Keratinocyte (primary cell): Measurements from ENCODE around the gene AKR1E2. TPM values are rescaled to one million over a fixed set of nuclear protein-coding genes. Genes with fewer than 3 reads are reported as not detected.

Source experiments
- DNase-seq: peaks from one replicate; pipeline ENCODE4 v3.0.0-alpha.2; 2011; ENCODE audit warnings: low read depth, missing footprints, low spot score
- FAIRE-seq: peaks from 2 replicates; lab custom pipeline; 2011; peaks lifted over from hg19 to GRCh38; lab: Jason Lieb, UNC
- H2AFZ ChIP-seq: 2 replicates; pipeline ENCODE4 v1.6.0; 2012; ENCODE audit warnings: low read length, control low read depth, inconsistent platforms; ENCODE audit not compliant: control insufficient read depth
- H3K27ac ChIP-seq: 2 replicates; pipeline ENCODE4 v1.5.1; 2011; ENCODE audit warnings: low read length; ENCODE audit not compliant: control insufficient read depth, insufficient read depth
- H3K27me3 ChIP-seq: 3 replicates; pipeline ENCODE4 v1.6.0; 2011; ENCODE audit warnings: low read length; ENCODE audit not compliant: control insufficient read depth, insufficient read depth; ENCODE audit errors: extremely low read depth
- H3K36me3 ChIP-seq, 2 experiments: 2 replicates in 1 of 2; 3 replicates in 1 of 2; pipeline ENCODE4 v1.5.1; 2011; ENCODE audit warnings: low read length in 2 of 2, mild to moderate bottlenecking in 1 of 2; ENCODE audit not compliant: control insufficient read depth in 2 of 2, insufficient read depth in 2 of 2; ENCODE audit errors: extremely low read depth in 1 of 2
- H3K4me1 ChIP-seq: 3 replicates; pipeline ENCODE4 v1.5.1; 2011; ENCODE audit warnings: low read length; ENCODE audit not compliant: control insufficient read depth, insufficient read depth; ENCODE audit errors: extremely low read depth
- H3K4me2 ChIP-seq: 3 replicates; pipeline ENCODE4 v1.6.0; 2011; ENCODE audit warnings: low read depth, low read length; ENCODE audit not compliant: control insufficient read depth, insufficient read depth; ENCODE audit errors: extremely low read depth
- H3K4me3 ChIP-seq, 3 experiments: fragments of 200-600 bp in 1 of 3; sonication (generic) in 1 of 3; 2 replicates in 2 of 3; 3 replicates in 1 of 3; pipeline ENCODE4 v1.5.1; 2011 to 2016; ENCODE audit warnings: low read length in 3 of 3, mild to moderate bottlenecking in 3 of 3, control low read depth in 2 of 3, inconsistent platforms in 1 of 3, low read depth in 1 of 3, mixed read lengths in 1 of 3, mixed run types in 1 of 3, moderate library complexity in 1 of 3; ENCODE audit not compliant: control insufficient read depth in 2 of 3, insufficient read depth in 2 of 3; ENCODE audit errors: extremely low read depth in 1 of 3
- H3K79me2 ChIP-seq: 2 replicates; pipeline ENCODE4 v1.6.0; 2012; ENCODE audit warnings: low read length; ENCODE audit not compliant: control insufficient read depth, insufficient read depth
- H3K9ac ChIP-seq: 3 replicates; pipeline ENCODE4 v1.6.0; 2011; ENCODE audit warnings: low read length; ENCODE audit not compliant: control insufficient read depth, insufficient read depth; ENCODE audit errors: extremely low read depth
- H3K9me1 ChIP-seq: 3 replicates; pipeline ENCODE4 v1.6.0; 2011; ENCODE audit warnings: low read length; ENCODE audit not compliant: control insufficient read depth, insufficient read depth; ENCODE audit errors: extremely low read depth
- H3K9me3 ChIP-seq: 2 replicates; pipeline ENCODE4 v1.5.1; 2012; ENCODE audit warnings: low read depth, low read length; ENCODE audit not compliant: control insufficient read depth
- H4K20me1 ChIP-seq: 3 replicates; pipeline ENCODE4 v1.6.0; 2011; ENCODE audit warnings: low read length; ENCODE audit not compliant: control insufficient read depth, insufficient read depth; ENCODE audit errors: extremely low read depth
- EZH2 ChIP-seq: IDR thresholded peaks from one replicate; pipeline ENCODE4 v1.6.1; 2012; ENCODE audit warnings: inconsistent platforms, mild to moderate bottlenecking, low read length, moderate library complexity
- dilution Hi-C: fragments of 300-500 bp; cut with MboI; formaldehyde crosslinking; loops from one replicate; pipeline ENCODE4 v1.7.0; 2020; ENCODE audit warnings: low sequenced_read_pairs; ENCODE audit not compliant: extremely low pct_ligation_motif_present
- polyA plus RNA-seq, 5 experiments: library from polyadenylated mRNA; depleted of rRNA in 3 of 5; stranded (reverse) in 3 of 5; stranded (forward) in 1 of 5; unstranded in 1 of 5; fragments of >200 nt; gene quantifications; 1 replicate in 1 of 5; 2 replicates in 3 of 5; 3 replicates in 1 of 5; pipeline versions ENCODE4 v1.2.1 to v1.2.3, GENCODE V29; 2011 to 2012; ENCODE audit warnings: missing spikeins in 2 of 5, low read depth in 1 of 5, low replicate concordance in 1 of 5
- TF ChIP-seq, protein P1 (sequence below), 3 experiments: IDR thresholded peaks in 1 of 3; conservative IDR thresholded peaks in 1 of 3; optimal IDR thresholded peaks in 1 of 3; 2 replicates in 2 of 3; 3 replicates in 1 of 3; pipeline versions ENCODE3 to v1.5.1; 2011; ENCODE audit warnings: low read length in 3 of 3, mild to moderate bottlenecking in 3 of 3, moderate library complexity in 2 of 3, control low read depth in 1 of 3, inconsistent platforms in 1 of 3; ENCODE audit not compliant: insufficient read depth in 2 of 3; ENCODE audit errors: extremely low read depth in 1 of 3

The AKR1E2 gene
- polyA plus RNA-seq, 1 donor (not counting 4 experiments of a cell fraction or from before 2014, with no cell fraction given): 1.9 TPM

DNA sequence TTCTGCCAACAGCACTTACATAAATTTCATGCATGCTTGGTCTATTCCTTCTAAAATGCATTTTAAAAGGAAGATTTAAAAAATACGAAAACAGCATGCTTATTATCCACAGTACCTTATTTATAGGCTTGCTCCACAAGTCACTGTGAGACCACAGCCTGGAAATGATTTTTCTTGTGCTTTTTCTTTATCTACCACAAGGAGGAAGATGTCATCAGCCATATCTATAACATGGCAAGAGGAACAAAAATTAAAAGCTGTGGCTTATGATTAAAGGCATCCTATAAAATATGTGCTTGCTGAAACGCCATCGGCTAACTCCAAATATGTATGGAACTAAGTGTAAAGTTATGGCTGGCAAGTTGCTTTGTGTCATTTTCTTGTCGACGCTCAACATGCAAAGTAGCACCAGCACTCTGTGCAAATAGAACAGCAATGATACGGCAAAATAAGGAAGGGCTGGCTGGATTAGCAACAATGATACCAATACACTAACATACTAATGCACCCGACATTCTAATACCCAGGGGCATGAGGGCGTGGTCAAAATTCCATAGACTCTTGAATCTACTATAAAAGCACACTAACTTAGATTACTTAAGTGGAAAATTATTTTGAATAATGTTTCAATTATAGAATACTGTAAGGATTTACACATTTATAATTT is 41.2 kb upstream of the AKR1E2 start:
- no peak for TF ChIP-seq EZH2
- TF ChIP-seq, protein P1, sequence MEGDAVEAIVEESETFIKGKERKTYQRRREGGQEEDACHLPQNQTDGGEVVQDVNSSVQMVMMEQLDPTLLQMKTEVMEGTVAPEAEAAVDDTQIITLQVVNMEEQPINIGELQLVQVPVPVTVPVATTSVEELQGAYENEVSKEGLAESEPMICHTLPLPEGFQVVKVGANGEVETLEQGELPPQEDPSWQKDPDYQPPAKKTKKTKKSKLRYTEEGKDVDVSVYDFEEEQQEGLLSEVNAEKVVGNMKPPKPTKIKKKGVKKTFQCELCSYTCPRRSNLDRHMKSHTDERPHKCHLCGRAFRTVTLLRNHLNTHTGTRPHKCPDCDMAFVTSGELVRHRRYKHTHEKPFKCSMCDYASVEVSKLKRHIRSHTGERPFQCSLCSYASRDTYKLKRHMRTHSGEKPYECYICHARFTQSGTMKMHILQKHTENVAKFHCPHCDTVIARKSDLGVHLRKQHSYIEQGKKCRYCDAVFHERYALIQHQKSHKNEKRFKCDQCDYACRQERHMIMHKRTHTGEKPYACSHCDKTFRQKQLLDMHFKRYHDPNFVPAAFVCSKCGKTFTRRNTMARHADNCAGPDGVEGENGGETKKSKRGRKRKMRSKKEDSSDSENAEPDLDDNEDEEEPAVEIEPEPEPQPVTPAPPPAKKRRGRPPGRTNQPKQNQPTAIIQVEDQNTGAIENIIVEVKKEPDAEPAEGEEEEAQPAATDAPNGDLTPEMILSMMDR (optimal IDR thresholded peaks at IDR 0.05 in 1 of 3, IDR thresholded peaks at IDR 0.05 in 1 of 3, conservative IDR thresholded peaks at IDR 0.05 in 1 of 3; ENCODE audit: extremely low read depth in 1 of 3, insufficient read depth in 2 of 3, low read length in 3 of 3): no peak
- no peaks in the 10 kb centered on the region for H3K9me3 ChIP-seq
- H3K4me3 ChIP-seq: no peak overlapping the region
- no peaks in the 10 kb centered on the region for H4K20me1 ChIP-seq
- H3K9me1 ChIP-seq: no peaks in the 10 kb centered on the region
- no peak for DNase-seq
- no peaks in the 10 kb centered on the region for H3K27me3 ChIP-seq
- H3K9ac ChIP-seq: no peak overlapping the region
- dilution Hi-C loops: no loop called here
- no peak for FAIRE-seq
- no peaks in the 10 kb centered on the region for H3K36me3 ChIP-seq
- peak overlapping the region; percentile 21 for H2AFZ ChIP-seq
- no peaks in the 10 kb centered on the region for H3K79me2 ChIP-seq
- peaks cover 3% of the 10 kb centered on the region for H3K4me1 ChIP-seq
- no peak overlapping the region for H3K27ac ChIP-seq
- H3K4me2 ChIP-seq: peak overlapping the region; percentile 2

DNA sequence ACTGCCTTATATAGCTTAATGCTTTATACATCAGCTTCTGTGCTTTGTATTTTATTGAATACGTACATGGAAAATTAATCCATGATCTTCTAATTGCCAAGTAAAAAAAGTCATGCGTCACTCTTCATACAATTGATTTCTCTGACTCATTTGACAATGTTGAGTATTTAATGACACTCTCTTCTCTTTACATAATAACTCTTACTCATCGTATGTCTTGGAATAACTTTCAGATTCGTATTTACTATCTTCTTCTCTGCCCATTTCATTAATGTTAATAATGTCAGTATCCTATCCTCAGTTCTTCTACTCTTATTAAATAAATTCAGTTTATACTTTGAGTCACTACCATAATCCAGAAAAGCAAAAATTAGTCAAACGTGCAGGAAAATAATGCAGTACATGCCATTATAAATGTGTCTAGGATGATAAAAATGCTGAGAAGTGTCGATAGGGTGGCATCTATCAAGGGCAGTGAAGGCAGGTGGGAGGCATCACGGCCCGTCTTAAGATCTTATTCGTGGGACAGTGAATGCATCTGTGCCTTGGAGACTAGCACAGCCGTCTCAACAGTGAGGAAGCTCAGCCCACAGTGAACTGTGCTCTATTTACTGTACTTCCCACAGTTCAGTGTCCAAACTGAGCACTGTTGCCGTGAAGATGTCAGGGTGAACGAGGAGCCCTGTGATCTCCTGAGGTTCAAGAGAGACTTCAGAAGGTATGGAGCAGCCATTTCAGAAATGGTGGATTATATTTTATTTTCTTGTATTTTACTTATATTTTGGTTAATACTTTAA is 39.8 kb upstream of the AKR1E2 start:
- H3K79me2 ChIP-seq: no peaks in the 10 kb centered on the region
- H3K36me3 ChIP-seq: no peaks in the 10 kb centered on the region
- H3K9me3 ChIP-seq: no peaks in the 10 kb centered on the region
- H3K4me2 ChIP-seq: no peak overlapping the region
- no peak overlapping the region for H2AFZ ChIP-seq
- DNase-seq (no peak), FAIRE-seq (peak; percentile 73)
- no peak overlapping the region for H3K9ac ChIP-seq
- dilution Hi-C loops: no loop called here
- H3K4me3 ChIP-seq: no peak overlapping the region
- no peaks in the 10 kb centered on the region for H3K9me1 ChIP-seq
- H4K20me1 ChIP-seq: no peaks in the 10 kb centered on the region
- no peak overlapping the region for H3K27ac ChIP-seq
- TF ChIP-seq, protein P1 (optimal IDR thresholded peaks at IDR 0.05 in 1 of 3, IDR thresholded peaks at IDR 0.05 in 1 of 3, conservative IDR thresholded peaks at IDR 0.05 in 1 of 3; ENCODE audit: extremely low read depth in 1 of 3, insufficient read depth in 2 of 3, low read length in 3 of 3): no peak
- no peak for TF ChIP-seq EZH2
- peaks cover 3% of the 10 kb centered on the region for H3K4me1 ChIP-seq
- no peaks in the 10 kb centered on the region for H3K27me3 ChIP-seq
